Fibroblast of villous mesenchyme (primary cell): Measurements from ENCODE around the gene PRR5. TPM values are rescaled to one million over a fixed set of nuclear protein-coding genes. Genes with fewer than 3 reads are reported as not detected.

ENCODE experiments used
- DNase-seq: peaks from one replicate; pipeline ENCODE4 v3.0.0-alpha.2; 2010; ENCODE audit warnings: low read depth
- H3K4me3 ChIP-seq: 2 replicates; pipeline ENCODE4 v1.5.1; 2011; ENCODE audit warnings: low read depth, mild to moderate bottlenecking, low read length
- total RNA-seq: library from RNA; depleted of rRNA; stranded (reverse); fragments of >200 nt; gene quantifications from 2 replicates; pipeline ENCODE4 v1.2.3, GENCODE V29; 2012
- TF ChIP-seq, protein P1 (sequence below): IDR thresholded peaks from 2 replicates; pipeline ENCODE4 v1.5.1; 2012; ENCODE audit warnings: low read depth, mild to moderate bottlenecking, low read length; ENCODE audit not compliant: insufficient read depth

PRR5 gene
- total RNA-seq, 1 donor: 16.4 TPM

DNA sequence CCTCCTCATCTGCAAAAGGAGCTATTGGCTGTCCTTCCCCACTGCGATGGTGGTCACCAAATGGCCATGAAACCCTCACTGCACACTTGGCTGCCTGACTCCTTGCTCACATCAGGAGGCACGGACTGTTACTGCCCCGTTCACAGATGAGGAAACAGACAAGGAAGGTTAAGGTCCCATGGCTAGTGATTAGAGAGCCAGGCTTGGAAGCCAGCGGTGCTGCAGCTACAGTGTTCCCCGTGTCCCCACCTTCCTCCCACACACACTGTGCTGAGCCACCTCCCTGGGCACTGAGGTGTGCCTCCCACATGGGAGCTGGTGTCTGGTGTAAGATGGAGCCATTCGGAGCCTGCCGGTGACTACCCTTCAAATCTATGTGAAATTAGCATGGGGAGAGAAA, 53.0 kb downstream of the PRR5 start:
- no peak overlapping the region for H3K4me3 ChIP-seq
- no peak for DNase-seq
- TF ChIP-seq, protein P1, sequence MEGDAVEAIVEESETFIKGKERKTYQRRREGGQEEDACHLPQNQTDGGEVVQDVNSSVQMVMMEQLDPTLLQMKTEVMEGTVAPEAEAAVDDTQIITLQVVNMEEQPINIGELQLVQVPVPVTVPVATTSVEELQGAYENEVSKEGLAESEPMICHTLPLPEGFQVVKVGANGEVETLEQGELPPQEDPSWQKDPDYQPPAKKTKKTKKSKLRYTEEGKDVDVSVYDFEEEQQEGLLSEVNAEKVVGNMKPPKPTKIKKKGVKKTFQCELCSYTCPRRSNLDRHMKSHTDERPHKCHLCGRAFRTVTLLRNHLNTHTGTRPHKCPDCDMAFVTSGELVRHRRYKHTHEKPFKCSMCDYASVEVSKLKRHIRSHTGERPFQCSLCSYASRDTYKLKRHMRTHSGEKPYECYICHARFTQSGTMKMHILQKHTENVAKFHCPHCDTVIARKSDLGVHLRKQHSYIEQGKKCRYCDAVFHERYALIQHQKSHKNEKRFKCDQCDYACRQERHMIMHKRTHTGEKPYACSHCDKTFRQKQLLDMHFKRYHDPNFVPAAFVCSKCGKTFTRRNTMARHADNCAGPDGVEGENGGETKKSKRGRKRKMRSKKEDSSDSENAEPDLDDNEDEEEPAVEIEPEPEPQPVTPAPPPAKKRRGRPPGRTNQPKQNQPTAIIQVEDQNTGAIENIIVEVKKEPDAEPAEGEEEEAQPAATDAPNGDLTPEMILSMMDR: no peak

DNA sequence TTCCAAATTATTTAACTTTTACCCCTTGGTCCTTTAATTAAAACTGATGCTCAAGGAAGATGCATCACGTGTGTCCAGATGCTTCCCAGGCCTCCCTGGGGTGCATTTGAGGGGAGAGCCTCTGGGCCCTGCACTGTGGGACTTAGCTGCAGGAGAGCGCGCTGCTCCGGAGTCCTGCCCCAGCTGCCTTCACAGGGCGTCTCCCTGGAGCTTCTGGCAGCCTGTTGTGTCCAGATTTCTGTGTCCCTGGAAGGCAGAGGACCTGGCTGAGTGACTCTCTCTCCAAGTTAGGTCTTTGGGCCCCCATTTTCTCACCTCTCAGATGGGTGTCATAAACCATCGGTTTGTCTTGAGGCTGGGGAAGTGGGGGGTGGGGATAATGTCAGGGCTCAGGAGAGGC, 53.4 kb downstream of the PRR5 start:
- TF ChIP-seq, protein P1: no peak
- no peak overlapping the region for H3K4me3 ChIP-seq
- DNase-seq: no peak

DNA sequence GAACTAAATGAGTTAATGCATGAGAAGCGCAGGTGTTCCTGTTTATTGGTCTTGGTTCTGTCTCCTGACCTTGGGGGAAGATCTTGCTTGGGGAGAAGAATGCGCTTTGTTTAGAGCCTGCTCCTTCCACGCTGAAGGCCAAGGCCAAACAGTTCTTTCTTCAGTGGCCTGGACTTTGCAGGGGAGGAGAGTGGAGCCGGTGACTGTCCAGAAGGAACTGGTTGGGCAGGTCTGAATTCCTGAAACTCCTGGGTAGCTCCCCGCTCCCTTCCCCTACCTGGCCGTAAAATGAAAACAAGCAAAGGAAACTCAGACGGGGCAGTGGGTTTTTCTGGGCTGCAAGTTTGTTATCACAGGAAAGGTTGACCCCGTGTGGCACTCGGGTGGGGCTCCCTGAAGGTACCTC, 54.0 kb downstream of the PRR5 start:
- no peak for DNase-seq
- TF ChIP-seq, protein P1: no peak
- H3K4me3 ChIP-seq: no peak overlapping the region

DNA sequence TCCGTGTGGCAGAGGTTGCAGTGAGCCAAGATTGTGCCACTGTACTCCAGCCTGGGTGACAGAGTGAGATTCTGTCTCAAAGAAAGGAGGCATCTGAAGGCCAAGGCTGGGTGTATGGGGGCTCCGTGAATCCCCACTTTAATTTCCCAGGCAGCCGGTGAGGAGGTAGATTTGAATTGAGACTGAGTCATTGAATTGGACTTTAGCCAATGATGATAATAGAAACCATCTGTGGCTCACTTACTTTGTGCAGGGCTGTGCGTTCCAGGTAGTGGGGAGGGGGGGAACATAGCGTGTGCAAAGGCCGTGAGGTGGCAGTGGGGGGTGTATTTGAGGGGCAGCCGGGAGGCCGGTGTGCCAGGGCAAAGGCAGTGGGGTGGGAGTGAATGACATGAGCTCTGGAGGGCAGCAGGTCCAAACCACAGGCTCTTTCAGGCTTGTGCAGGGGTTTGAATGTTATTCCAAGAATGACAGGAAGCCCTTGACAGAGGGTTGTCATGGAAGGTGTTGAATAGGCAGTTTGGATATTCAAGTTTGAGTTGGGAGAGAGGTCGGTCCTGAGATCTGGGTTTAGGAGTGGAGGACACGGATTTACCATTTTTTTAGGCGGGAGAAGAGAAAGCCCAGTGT, 56.5 kb downstream of the PRR5 start:
- TF ChIP-seq, protein P1: no peak
- DNase-seq: peak; percentile 44
- H3K4me3 ChIP-seq: no peak overlapping the region

DNA sequence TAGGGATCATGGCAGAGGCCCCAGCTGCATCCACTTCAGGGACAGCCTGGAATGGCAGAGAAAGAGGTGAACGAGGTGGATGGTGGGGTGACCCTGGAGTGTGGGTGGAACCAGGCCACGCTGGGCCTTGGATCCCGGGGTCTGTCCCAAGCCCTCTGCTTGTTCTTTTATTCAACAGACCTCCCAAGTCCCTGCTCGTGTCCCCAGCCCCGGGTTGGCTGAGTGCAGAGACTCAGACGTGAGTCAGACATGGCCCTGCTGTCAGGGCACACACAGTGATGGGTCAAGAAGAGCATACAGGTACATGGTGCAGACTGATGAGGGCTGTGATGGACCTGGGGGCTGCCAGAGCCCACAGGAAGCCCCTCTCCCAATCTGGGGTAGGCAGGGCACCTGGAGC, 57.0 kb downstream of the PRR5 start:
- TF ChIP-seq, protein P1: no peak
- no peak for DNase-seq
- no peak overlapping the region for H3K4me3 ChIP-seq

DNA sequence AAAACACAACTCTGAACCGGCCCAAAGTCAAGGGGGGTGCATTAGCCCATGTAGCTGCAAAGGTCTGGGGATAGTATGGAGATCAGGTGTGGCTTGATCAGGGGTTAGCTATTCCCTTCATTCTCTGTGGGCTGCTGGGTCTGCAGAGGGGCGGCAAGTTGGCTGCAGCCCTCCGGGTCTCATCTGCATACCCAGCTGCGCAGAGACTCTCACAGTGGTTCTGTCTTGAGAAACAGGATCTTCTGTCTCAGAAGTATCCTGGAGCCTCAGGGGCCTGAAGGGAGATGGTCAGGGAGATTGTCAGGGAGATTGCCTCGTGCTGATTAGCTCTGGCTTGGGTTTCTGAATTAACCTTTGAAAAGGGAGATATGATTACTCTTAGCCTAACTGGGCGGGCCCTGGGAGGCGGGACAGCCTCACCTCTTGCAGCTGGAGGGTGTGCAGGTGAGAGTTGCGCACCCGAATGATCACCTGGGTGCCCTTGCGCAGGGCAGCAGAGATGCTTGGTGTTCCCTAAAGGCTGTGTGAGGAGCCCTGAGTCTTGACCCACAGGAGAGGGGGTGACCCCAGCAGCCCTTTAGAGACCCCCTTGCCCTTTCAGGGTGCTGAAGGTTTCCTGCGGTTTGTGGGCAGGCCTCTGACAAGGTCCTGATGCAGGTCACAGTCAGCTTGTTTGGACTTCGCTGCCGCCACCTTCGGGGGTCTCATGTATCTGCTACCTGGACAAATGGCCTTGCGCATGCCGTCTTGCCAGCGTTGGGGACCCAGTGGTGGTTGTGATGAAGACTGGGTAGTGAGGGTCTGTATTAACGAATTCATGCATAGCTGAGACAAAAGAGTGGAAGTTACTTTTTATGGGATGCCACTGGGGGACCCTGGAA, 57.7 kb downstream of the PRR5 start:
- no peak for DNase-seq
- TF ChIP-seq, protein P1: no peak
- no peak overlapping the region for H3K4me3 ChIP-seq
